Keratinocyte (primary cell): ENCODE data around the gene PCBD2.

Source experiments
- EZH2 ChIP-seq: IDR thresholded peaks from one replicate; pipeline ENCODE4 v1.6.1; 2012; ENCODE audit warnings: inconsistent platforms, mild to moderate bottlenecking, low read length, moderate library complexity
- TF ChIP-seq, protein P1 (sequence below), 3 experiments: IDR thresholded peaks in 1 of 3; conservative IDR thresholded peaks in 1 of 3; optimal IDR thresholded peaks in 1 of 3; 2 replicates in 2 of 3; 3 replicates in 1 of 3; pipeline versions ENCODE3 to v1.5.1; 2011; ENCODE audit warnings: low read length in 3 of 3, mild to moderate bottlenecking in 3 of 3, moderate library complexity in 2 of 3, control low read depth in 1 of 3, inconsistent platforms in 1 of 3; ENCODE audit not compliant: insufficient read depth in 2 of 3; ENCODE audit errors: extremely low read depth in 1 of 3

GRCh38 chr5:135009736-135010501 is 105.0 kb downstream of the PCBD2 start:
- TF ChIP-seq, protein P1, sequence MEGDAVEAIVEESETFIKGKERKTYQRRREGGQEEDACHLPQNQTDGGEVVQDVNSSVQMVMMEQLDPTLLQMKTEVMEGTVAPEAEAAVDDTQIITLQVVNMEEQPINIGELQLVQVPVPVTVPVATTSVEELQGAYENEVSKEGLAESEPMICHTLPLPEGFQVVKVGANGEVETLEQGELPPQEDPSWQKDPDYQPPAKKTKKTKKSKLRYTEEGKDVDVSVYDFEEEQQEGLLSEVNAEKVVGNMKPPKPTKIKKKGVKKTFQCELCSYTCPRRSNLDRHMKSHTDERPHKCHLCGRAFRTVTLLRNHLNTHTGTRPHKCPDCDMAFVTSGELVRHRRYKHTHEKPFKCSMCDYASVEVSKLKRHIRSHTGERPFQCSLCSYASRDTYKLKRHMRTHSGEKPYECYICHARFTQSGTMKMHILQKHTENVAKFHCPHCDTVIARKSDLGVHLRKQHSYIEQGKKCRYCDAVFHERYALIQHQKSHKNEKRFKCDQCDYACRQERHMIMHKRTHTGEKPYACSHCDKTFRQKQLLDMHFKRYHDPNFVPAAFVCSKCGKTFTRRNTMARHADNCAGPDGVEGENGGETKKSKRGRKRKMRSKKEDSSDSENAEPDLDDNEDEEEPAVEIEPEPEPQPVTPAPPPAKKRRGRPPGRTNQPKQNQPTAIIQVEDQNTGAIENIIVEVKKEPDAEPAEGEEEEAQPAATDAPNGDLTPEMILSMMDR (optimal IDR thresholded peaks at IDR 0.05 in 1 of 3, IDR thresholded peaks at IDR 0.05 in 1 of 3, conservative IDR thresholded peaks at IDR 0.05 in 1 of 3; ENCODE audit: extremely low read depth in 1 of 3, insufficient read depth in 2 of 3, low read length in 3 of 3) = no peak
- TF ChIP-seq EZH2 = no peak
